Upper lobe of left lung (tissue), 6 donors: ENCODE results near the gene ACE2. TPM values are rescaled to one million over a fixed set of nuclear protein-coding genes. Genes with fewer than 3 reads are reported as not detected.

Experiments used
- ATAC-seq, 2 donors: fragments of 200-7000 bp; cut with Tn5 transposase; one replicate each; pipeline ENCODE4 v1.9.1; 2022; ENCODE audit warnings: mild to moderate bottlenecking in 2 of 2, moderate library complexity in 2 of 2; ENCODE audit not compliant: low FRiP score in 2 of 2
- DNase-seq, 2 donors: peaks; one replicate each; pipeline ENCODE4 v3.0.0-alpha.2; 2019 to 2020
- H3K27ac ChIP-seq, 4 donors: fragments of 200-600 bp; sonication (generic); one replicate each; pipeline ENCODE4 v1.5.1; 2016 to 2019
- H3K27me3 ChIP-seq, 4 donors: fragments of 200-600 bp; sonication (generic); one replicate each; pipeline ENCODE4 v1.5.1; 2017 to 2019
- H3K36me3 ChIP-seq, 4 donors: fragments of 200-600 bp; sonication (generic); one replicate each; pipeline ENCODE4 v1.5.1; 2016 to 2019
- H3K4me1 ChIP-seq, 4 donors: fragments of 200-600 bp; sonication (generic); one replicate each; pipeline ENCODE4 v1.5.1; 2018 to 2019
- H3K4me3 ChIP-seq, 4 donors: fragments of 200-600 bp; sonication (generic); one replicate each; pipeline ENCODE4 v1.5.1; 2017 to 2019; ENCODE audit warnings: mild to moderate bottlenecking in 2 of 4, moderate library complexity in 1 of 4
- H3K9me3 ChIP-seq, 4 donors: fragments of 200-600 bp; sonication (generic); one replicate each; pipeline ENCODE4 v1.5.1; 2018 to 2019
- CTCF ChIP-seq, 6 experiments: fragments of 450-650 bp in 4 of 6; fragments of 200-600 bp in 2 of 6; sonication (generic) in 2 of 6; IDR thresholded peaks; one replicate each; pipeline ENCODE4 v1.5.1; 2016 to 2019; ENCODE audit warnings: antibody characterized with exemption in 6 of 6
- EP300 ChIP-seq, 4 donors: sonication (generic); formaldehyde crosslinking; IDR thresholded peaks; one replicate each; pipeline ENCODE4 v1.5.1; 2017; ENCODE audit warnings: antibody characterized with exemption in 4 of 4, control low read depth in 2 of 4
- POLR2A ChIP-seq, 4 donors: fragments of 450-650 bp; IDR thresholded peaks; one replicate each; pipeline ENCODE4 v1.5.1; 2016 to 2017; ENCODE audit warnings: antibody characterized with exemption in 4 of 4, mild to moderate bottlenecking in 2 of 4
- POLR2AphosphoS5 ChIP-seq, 2 donors: sonication (generic); formaldehyde crosslinking; IDR thresholded peaks; one replicate each; pipeline ENCODE4 v1.5.1; 2017; ENCODE audit warnings: antibody characterized with exemption in 2 of 2
- WGBS, 2 donors: methylation state at CpG; one replicate each; pipeline ENCODE4 v1.1.5; 2017 to 2018; 5-methylcytosine and 5-hydroxymethylcytosine counted together
- total RNA-seq, 6 donors: library from RNA; depleted of rRNA in 4 of 6; stranded (reverse); fragments of >200 nt in 4 of 6; gene quantifications; one replicate each; pipeline versions ENCODE4 v1.1.0 to v1.2.1, GENCODE V29; 2016 to 2021
- donor health status: DM: no; HTN: no; CAD: no; lungs with moderate emphysema.
- donor health status: DM: no; HTN: yes; CAD: no; lungs with severe emphysema.

Gene ACE2
- total RNA-seq, 6 donors from 2014 or later, result 1.6 to 4.1 (median 2.7) TPM; not detected in 1

- H3K4me3 ChIP-seq, result no peak overlapping the region
- no peaks in the 10 kb centered on the region for H3K36me3 ChIP-seq
- no peak for TF ChIP-seq EP300 (IDR thresholded peaks at IDR 0.05)
- TF ChIP-seq CTCF (IDR thresholded peaks at IDR 0.05), result no peak
- no peak for TF ChIP-seq POLR2AphosphoS5 (IDR thresholded peaks at IDR 0.05)
- TF ChIP-seq POLR2A (IDR thresholded peaks at IDR 0.05), result no peak
- no peaks in the 10 kb centered on the region for H3K27me3 ChIP-seq
- DNase-seq (no peak), ATAC-seq (peak; percentile 26 to 58)
- H3K9me3 ChIP-seq, result no peaks in the 10 kb centered on the region
- no peaks in the 10 kb centered on the region for H3K4me1 ChIP-seq
- peak overlapping the region in 3 of 4 donors; percentile 30 to 64 (median 60) for H3K27ac ChIP-seq
- WGBS, 2 donors, result 45 to 62% methylated on average over 4 to 5 of the region's 5 CpGs
Measured at GRCh38 chrX:15579778-15580747, 20.7 kb downstream of the ACE2 start.

DNA sequence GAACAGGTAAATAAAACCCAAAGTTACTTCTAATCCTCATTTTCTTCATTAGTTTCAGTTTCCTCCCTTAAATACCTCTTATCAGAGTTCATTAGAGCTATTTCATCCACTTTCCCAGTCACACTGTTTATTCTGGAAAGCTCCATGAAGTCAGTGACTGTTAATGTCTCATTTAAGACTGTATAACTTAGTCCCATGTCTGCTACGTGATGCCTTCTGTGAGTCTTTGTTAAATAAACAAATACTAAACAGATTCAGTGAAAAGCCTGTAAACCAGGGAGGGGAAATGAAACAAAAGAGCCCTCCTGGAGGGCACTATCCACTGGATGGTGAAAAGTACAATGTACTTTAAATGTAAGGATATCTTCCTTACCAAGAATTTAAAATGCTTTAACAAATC lies 24.7 kb downstream of the ACE2 start:
- WGBS, 2 donors, result 38% methylated on average over 1 of the region's 1 CpG
- Histone ChIP-seq H3K9me3 (no peaks in the 10 kb centered on the region), H3K27me3 (no peaks in the 10 kb centered on the region), H3K36me3 (no peaks in the 10 kb centered on the region), H3K4me1 (peaks cover 0 to 6% (median 0%) of the 10 kb centered on the region in 4 donors), H3K4me3 (no peak overlapping the region), H3K27ac (no peak overlapping the region)
- DNase-seq (no peak), ATAC-seq (no peak)
- no peak for TF ChIP-seq POLR2AphosphoS5 (IDR thresholded peaks at IDR 0.05)
- TF ChIP-seq EP300 (IDR thresholded peaks at IDR 0.05), result no peak
- no peak for TF ChIP-seq CTCF (IDR thresholded peaks at IDR 0.05)
- no peak for TF ChIP-seq POLR2A (IDR thresholded peaks at IDR 0.05)

DNA sequence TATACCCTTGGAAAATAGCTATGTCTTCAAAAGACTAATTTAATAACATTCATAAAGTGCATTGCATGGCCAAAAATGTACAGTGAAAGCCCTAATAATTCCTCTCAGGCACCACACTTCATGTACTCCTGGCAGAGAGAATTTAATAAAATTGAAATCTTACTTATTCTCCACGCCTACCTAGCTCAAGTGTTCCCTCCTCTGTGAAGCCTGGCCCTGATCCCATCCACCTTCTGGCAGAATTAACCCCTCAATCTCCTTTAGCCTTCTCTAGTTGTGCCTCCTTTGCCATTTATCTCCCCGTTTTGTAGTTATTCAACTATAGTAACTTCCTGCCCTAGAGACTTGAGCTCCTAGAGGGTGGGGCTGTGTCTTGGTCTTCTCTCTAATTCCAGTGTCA lies 26.7 kb downstream of the ACE2 start:
- no peak overlapping the region for H3K4me3 ChIP-seq
- no peak for ATAC-seq
- 32 to 61% methylated on average over 2 of the region's 2 CpGs for WGBS, 2 donors
- no peaks in the 10 kb centered on the region for H3K36me3 ChIP-seq
- TF ChIP-seq CTCF (IDR thresholded peaks at IDR 0.05), result no peak
- no peak for TF ChIP-seq POLR2A (IDR thresholded peaks at IDR 0.05)
- no peak for TF ChIP-seq EP300 (IDR thresholded peaks at IDR 0.05)
- TF ChIP-seq POLR2AphosphoS5 (IDR thresholded peaks at IDR 0.05), result no peak
- no peaks in the 10 kb centered on the region for H3K27me3 ChIP-seq
- peaks cover 0 to 6% (median 0%) of the 10 kb centered on the region in 4 donors for H3K4me1 ChIP-seq
- H3K27ac ChIP-seq, result no peak overlapping the region
- DNase-seq, result no peak
- no peaks in the 10 kb centered on the region for H3K9me3 ChIP-seq

DNA sequence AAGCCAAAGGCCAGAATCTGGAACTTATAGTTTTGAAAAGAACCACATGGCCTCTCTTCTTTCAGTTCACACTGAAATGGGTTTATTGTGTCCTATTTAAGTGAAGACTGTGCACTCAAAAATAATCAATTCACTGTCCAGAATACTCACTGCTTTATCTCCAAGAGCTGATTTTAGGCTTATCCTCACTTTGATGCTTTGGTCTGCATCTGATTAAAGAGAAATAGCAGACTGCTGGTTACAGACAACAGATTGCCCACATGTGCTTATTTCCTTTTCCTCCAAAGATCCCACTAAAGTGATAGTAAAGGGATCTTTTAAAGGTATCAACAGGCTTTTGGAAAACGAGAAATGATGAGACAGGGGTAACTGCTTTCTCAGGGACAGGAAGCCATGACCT lies 30.6 kb downstream of the ACE2 start:
- 41 to 55% methylated on average over 1 of the region's 1 CpG for WGBS, 2 donors
- ATAC-seq, result no peak

More for the DNA sequence above, 30.6 kb downstream of the ACE2 start:
- no peak for DNase-seq
- no peaks in the 10 kb centered on the region for H3K27me3 ChIP-seq
- no peak overlapping the region for H3K4me3 ChIP-seq
- no peaks in the 10 kb centered on the region for H3K36me3 ChIP-seq
- peaks cover 0 to 6% (median 0%) of the 10 kb centered on the region in 4 donors for H3K4me1 ChIP-seq
- no peak overlapping the region for H3K27ac ChIP-seq
- TF ChIP-seq CTCF (IDR thresholded peaks at IDR 0.05), result no peak
- TF ChIP-seq EP300 (IDR thresholded peaks at IDR 0.05), result no peak
- no peak for TF ChIP-seq POLR2A (IDR thresholded peaks at IDR 0.05)
- TF ChIP-seq POLR2AphosphoS5 (IDR thresholded peaks at IDR 0.05), result no peak
- no peaks in the 10 kb centered on the region for H3K9me3 ChIP-seq
